C4-2B (cell line): ENCODE measurements around the gene CHCHD3.

Source experiments
- CTCF ChIP-seq: fragments of 450-650 bp; conservative IDR thresholded peaks from 2 replicates; pipeline ENCODE4 v1.5.1; 2017; ENCODE audit warnings: mild to moderate bottlenecking
- ZFX ChIP-seq: fragments of 450-650 bp; IDR thresholded peaks from 2 replicates; pipeline ENCODE4 v1.6.1; 2017

GRCh38 chr7:132783824-132784223 lies 298.1 kb downstream of the CHCHD3 start:
- TF ChIP-seq CTCF (no peak), ZFX (no peak)
